HG02970 (cell line): ENCODE results near the gene MCM8.

Experiments used
- ATAC-seq: cut with Tn5 transposase; IDR thresholded peaks from one replicate; pipeline ENCODE4 v1.9.1; 2021; ENCODE audit warnings: mild to moderate bottlenecking, moderate library complexity, moderate number of reproducible peaks; ENCODE audit not compliant: unreplicated experiment, low FRiP score

Gene MCM8

DNA sequence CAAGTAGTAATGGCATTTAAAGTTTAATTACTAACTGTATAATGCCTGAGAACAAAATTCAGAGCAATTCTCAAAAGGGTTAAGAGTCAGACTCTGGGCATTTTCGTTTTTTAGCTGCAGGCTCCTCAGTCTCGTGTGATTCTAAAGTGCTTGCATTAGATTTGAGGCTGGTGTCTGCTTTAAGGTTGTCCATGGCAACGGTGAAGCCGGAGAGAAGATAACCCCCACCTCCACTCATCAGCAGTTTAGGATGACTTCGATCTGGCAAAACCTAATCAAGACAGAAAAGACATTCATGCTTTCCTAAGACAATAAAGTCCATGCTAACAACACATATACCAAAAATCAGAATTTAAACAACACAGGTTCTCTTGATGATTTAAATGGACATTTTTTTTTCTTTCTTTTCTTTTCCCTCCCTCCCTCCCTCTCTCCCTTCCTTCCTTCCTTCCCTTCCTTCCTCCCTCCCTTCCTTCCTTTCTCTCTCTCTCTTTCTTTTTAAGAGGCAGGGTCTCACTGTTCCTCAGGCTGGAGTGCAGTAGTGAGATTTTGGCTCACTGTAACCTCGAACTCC lies 11.9 kb upstream of the MCM8 start:
- no peak for ATAC-seq

DNA sequence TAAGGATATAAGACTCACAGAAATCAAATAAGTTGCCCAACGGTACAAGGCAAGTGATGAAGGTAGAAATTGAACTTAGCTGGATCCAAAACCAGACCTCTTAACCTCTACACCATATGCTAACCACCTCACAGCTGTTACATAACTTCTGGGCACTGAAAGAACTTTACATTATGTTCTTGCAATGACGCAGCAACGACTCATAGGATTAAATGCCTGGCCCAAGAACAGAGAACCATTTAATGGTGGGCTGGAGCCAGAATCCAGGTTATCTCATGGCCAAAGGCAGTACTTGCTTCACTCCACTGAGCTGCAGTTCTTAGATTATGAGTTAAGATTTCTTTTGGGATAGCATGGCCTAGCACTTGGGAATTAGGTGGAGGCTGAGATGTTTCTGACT lies 4.5 kb upstream of the MCM8 start:
- no peak for ATAC-seq

DNA sequence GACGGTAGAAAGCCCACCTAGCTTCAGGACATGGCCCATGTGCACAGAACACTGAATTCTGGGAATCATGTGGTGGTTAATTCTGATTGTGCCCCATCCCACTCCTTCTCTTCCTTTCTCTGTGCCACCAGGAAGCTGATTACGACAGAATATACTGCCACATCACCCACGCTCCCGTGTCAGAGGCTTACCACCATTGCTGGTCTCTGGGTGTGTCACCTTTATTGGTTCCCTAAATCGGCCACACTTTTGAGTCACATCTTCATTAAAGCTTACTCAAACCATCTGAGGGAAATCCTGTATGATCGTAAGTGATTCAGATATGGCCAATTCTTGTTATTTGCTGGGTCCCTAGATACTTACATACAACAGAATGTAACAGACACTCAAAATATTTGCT lies 3.2 kb upstream of the MCM8 start:
- ATAC-seq: no peak

DNA sequence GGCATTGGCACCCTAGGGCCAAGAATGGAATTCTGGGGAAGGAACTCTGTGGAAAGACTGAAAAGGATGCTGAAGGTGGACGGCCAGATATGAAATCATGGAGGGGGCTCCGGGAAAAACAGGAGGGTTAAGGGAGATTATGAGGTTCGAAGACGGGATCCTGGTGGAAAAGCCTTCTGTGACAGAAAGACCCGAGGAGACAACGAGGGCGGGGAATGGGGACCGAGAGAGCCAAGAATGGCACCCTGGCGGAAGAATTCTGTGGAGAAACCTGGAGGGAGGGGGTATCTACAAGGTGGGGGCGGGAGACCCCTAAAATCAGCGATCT lies 545 bp upstream of the MCM8 start:
- ATAC-seq: no peak

DNA sequence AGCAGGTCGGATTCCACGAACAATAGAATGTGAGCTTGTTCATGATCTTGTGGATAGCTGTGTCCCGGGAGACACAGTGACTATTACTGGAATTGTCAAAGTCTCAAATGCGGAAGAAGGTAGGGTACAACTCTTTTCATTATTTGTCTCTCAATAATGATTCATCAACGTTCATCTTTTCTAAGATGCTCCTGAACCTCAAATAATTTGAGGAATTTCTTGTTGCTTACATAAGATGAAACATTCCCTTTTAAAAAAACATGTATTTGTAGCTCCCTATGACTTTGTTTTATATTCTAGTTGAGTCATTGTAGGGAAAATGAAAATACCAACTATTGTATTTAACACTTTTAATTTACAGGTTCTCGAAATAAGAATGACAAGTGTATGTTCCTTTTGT lies 17.0 kb downstream of the MCM8 start:
- no peak for ATAC-seq

DNA sequence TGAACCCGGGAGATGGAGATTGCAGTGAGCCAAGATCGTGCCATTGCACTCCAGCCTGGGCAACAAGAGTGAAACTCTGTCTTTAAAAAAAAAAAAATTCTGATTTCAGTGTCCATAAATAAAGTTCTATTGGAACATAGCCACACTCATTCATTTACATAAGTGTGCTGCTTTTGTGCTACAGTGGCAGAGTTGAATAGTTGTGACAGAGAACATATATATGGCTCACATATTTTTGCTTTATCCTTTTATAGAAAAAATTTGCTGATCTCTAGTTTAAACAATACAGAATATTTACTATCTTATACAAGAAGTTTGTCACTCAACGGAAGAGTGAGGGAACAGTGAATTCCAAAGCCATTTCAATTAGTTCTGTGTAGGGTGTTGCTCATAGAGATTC lies 18.0 kb downstream of the MCM8 start:
- ATAC-seq: no peak

DNA sequence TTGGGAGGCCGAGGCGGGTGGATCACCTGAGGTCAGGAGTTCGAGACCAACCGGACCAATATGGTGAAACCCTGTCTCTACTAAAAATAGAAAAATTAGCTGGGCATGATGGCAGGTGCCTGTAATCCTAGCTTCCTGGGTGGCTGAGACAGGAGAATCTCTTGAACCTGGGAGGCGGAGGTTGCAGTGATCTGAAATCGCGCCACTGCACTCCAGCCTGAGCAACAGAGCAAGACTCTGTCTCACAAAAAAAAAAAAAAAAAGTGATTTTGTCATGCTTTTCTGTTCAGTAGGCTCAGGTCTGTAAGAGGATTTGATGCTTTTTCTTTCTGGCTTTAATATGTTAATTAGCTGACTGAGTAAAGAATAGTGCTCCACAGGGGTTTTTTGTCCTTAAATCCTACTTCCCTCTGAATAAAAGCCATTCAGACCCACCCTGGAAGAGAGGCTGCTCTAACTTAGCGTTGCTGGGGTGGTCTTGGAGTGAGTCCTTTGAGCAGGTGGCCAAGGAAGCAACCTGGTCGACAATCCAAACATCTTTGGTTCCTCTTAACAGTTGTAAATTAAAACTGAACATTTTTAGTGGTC lies 19.0 kb downstream of the MCM8 start:
- no peak for ATAC-seq

DNA sequence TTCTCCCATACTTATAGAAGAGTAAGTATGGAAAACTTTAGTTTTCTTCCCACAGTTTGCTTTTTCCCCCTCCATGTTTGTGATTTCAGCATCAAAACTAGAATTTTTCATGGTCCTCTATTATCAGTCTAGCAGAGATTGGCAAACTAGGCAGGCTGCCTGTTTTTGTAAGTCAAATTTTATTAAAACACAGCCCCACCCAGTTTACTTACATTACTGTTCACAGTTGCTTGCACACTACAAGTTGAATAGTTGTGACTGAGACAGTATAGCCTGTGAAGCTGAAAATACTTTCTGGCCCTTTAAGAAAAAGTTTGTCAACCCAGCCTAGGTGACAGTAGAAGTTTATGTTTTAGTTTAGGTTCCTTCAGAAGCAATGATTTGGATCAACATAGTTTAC lies 19.5 kb downstream of the MCM8 start:
- no peak for ATAC-seq

DNA sequence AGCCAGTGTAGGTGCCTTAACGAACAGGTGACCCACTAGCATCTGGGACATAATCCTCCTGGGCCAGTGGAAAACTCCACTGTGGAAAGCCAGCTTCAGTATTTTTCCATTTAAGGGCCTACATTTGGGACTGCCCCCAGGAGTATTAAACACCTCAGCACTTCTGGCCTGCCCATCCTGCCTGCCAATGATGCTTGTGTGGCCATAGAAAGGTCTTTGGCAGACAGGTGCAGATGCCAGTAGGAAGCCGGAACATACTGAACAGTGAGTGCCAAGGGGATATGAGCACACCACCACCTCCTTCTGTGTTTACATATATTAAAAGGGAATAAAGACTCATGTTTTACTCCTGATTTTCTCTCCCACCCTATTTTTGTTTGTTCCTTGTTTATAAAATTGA lies 19.9 kb downstream of the MCM8 start:
- no peak for ATAC-seq

DNA sequence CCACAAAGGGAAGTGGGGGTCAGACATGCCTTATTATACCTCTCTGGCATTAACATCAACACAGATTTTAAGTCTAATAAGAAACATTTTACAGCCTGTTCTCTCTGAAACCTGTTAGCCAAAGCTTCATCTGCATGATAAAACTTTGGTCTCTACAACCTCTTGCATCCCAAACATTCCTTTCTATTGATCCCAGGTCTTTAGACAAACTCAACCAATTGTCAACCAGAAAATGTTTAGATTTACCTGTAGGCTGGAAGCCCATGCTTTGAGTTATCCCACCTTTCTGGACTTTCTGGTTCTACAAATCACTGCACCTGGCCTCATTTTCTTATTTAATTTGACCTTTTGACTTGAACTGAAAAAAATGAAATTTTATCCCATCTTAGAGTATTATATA lies 20.8 kb downstream of the MCM8 start:
- no peak for ATAC-seq

DNA sequence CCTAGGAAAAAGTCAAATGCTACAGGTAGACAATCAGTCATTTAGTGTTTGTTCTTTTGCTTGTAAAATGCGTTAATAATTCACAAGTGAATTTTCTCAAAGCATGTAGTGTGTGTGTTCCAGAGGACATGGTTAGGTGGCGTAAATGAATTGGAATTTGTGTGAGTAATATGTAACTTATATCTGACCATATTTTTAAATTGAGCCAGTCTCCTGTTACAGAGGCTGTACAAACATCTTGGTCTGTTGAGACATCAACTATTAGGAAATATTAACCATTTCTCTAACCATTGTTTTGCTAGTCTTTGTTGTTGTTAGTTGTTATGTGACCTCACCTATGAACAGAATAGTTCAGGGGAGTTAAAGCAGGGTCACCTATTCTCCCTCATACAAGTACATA lies 22.7 kb downstream of the MCM8 start:
- no peak for ATAC-seq

DNA sequence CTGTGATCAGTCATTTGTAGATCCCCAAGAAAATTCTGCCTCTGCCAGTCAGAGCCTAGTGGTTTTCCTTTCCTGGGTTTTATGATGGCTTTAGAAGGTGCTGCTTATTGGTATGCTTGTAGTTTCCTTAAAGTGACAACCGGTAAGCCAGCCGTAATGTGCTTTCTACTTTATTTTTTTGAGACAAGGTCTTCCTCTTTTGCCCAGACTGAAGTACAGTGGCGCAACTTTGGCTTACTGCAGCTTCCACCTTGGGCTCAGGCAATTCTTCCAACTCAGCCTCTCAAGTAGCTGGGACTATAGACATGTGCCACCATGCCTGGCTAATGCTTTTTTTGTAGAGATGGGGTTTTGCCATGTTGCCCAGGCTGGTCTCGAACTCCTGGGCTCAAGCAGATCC lies 23.5 kb downstream of the MCM8 start:
- no peak for ATAC-seq

DNA sequence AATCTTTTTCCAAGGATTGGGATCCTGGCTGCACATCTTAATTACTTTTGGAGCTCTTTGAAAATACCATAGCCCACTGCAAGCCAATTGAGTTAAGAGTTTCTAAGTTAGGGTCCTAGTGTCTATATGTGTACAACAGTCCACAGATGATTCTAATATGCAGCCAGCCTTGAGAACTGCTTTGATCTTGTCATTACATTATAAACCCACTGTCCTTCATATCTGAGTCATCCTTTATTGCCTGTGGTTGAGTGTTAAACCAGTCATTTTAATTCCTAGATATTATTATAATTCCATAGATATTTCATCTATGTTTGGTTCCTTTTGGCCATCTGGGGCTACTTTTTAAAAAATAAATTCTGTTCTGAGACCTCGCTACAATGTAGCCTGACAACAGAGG lies 24.1 kb downstream of the MCM8 start:
- no peak for ATAC-seq

DNA sequence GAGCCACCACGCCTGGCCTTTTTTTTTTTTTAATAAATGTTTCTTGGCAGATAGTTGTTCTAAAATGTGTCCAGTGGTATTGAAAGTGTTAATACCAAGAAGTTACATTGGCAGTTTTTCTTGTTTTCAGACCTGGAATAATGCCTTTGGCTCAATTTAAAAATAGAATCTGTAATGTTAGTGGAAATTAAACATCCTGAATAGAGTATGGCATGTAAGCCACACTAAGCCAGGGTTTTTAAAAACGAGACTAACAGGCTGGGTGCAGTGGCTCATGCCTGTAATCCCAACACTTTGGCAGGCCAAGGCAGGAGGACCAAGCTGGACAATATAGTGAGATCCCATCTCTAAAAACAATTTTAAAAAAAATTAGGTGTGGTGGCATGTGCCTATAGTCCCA lies 25.3 kb downstream of the MCM8 start:
- no peak for ATAC-seq

DNA sequence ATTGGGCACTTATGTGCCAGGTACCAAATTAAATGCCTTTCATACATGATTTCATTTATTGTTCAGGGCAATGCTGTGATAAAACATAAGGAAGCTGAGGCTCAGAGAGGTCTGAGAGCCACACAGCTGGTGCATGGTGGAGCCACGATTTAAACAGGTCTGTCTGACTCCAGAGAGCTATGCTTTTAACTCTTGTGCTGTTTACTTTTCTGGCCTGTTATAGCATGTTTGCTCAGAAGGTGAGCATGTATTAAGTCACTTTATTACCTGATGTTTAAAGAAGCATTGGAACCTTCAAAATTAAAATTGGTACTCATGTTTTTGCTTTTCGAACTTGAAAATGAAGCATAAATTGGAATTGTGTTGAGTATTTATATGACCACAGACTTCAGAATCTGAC lies 26.8 kb downstream of the MCM8 start:
- ATAC-seq: no peak

DNA sequence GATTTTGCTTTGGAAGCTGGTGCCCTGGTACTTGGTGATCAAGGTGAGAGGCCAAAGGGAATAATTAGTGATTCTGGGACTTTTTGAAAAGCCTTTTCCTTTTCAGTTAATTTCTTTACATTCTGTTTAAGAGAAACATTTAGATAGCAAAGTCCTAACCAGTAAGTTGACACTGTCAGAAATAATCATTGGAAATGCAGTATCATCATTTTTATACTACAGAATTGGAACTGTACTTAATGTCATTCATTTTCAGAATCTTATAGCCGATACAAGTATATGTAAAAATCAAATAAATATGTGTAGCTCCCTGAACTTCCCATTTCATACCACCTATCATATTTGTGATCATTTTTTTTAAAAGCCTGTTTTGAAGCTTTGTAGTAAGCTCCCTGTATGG lies 27.5 kb downstream of the MCM8 start:
- no peak for ATAC-seq

DNA sequence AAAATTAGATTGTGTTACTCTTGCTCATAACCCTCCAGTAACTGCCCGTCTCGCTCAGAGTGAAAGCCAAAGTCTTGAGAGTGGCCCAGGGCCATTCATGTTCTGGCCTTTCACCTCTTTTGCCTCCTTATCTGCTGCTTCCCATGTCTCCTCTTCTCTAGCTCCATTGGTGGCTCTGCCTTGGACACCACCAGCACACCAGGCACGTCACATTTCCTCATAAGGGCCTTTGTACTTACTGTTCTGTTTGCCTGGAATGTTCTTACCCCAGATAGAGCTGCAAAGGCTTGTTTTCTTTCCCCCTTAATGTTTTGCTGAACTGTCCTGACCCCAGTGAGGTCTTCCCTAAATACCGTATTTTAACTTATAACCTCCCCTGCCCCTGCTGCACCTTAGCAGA lies 29.3 kb downstream of the MCM8 start:
- ATAC-seq: no peak

DNA sequence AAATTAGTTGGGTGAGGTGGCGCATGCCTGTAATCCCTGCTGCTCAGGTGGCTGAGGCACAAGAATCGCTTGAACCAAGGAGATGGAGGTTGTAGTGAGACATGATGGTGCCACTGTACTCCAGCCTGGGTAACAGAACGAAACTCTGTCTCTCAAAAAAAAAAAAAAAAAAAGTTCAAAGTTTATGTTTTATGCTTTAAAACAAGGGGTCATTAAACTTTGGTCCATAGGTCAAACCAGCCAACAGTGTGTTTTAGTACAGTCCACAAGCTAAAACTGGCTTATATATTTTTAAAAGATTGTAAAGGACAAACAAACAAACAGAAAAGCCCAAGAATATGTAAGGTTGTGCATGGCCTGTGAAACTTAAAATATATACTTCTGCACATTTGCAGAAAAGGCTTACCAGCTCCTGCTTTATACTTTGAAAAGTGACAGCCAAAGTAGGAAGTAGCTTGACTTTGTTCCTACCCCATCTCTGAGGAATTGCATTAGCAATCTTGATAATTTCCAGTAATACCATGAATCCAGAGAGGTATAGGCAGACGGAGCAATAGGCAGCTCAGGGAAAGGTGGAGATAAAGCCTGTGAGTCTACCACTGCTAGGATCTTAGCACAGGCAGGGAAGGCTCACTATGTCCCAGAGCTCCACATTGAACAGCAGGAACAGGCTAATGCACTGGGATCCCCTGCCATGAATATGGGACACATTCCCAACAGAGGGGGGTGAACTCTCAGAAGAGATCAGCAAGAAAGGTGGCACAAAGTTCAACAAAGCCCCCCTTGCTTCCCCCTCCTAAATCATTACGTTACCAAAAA lies 30.5 kb downstream of the MCM8 start:
- no peak for ATAC-seq

DNA sequence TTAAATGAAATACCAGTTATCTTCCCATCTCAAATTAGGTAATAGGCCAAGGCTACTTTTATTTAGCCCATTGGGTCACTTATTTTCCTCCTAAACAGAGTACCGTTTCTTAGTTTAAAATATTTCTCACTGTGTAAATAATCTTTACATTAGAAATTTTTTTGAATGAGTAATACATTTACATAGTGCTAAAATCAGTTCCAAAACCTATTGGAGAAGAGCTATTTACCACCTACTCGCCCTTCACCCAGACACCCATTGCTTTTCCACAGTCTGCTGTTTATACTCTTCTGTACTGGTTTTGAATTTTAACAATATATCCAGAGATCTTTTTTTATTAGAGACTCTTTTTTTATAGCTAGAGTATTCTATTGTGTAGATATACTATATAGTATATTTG lies 36.9 kb downstream of the MCM8 start:
- no peak for ATAC-seq

DNA sequence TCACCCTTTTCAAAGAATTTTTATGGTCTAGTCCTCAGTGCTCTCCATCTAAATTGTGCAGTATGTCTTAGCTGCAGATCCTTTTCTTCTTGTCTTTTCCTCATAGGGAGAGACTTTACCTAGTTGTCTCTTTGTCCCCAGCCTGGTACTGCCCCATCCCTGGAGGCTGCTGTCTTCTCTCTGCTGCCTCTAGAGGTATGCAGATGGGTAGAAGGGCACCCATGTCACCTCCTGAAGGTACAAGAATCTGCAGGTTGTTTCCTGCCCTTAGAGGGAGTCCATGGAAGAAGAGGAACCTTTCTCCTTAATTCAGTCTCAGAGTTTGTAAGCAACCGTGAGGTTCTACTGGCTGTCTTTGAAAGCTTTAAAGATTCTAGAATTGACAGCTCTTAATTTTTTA lies 39.1 kb downstream of the MCM8 start:
- no peak for ATAC-seq

DNA sequence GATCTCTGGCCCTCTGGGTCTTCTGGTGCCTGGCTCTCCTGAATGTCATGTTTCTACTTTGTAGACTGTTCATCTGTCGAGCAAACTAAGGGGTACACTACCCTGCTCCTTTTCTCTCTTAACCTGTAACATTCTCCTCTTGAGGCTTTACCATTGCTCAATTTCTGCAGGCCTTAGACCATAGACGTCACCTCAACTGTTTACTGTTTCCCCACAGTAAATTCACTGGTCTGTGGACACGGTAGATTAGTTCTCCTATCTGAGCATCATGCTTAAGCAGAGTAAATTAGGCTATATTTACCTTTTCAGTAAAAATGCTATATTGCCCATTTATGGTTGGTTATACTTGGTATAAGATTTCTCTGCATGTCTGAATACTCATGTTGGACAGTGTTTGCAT lies 40.5 kb downstream of the MCM8 start:
- ATAC-seq: no peak
